RWPE1 (cell line): ENCODE results near the gene MRPS23.

Source experiments
- CTCF ChIA-PET: fragments of 350-600 bp; sonication (Branson Sonifier 250); formaldehyde crosslinking; extraction: SDS; loops from one replicate; lab custom pipeline; 2021; lab: Yijun Ruan, JAX
- POLR2A ChIA-PET: fragments of 400-600 bp; formaldehyde crosslinking; extraction: SDS; loops from one replicate; lab custom pipeline; 2020; ENCODE audit warnings: antibody characterized with exemption; ENCODE audit not compliant: low non-redundant PET; lab: Yijun Ruan, JAX
- DNase-seq: peaks from one replicate; pipeline ENCODE4 v3.0.0; 2012; ENCODE audit warnings: low spot score
- H3K27ac ChIP-seq: fragments of 450-650 bp; 2 replicates; pipeline ENCODE4 v1.5.1; 2017
- TF ChIP-seq, protein P1 (sequence below): fragments of 450-650 bp; conservative IDR thresholded peaks from 2 replicates; pipeline ENCODE4 v1.5.1; 2017; ENCODE audit warnings: low read depth, mild to moderate bottlenecking

The MRPS23 gene

DNA sequence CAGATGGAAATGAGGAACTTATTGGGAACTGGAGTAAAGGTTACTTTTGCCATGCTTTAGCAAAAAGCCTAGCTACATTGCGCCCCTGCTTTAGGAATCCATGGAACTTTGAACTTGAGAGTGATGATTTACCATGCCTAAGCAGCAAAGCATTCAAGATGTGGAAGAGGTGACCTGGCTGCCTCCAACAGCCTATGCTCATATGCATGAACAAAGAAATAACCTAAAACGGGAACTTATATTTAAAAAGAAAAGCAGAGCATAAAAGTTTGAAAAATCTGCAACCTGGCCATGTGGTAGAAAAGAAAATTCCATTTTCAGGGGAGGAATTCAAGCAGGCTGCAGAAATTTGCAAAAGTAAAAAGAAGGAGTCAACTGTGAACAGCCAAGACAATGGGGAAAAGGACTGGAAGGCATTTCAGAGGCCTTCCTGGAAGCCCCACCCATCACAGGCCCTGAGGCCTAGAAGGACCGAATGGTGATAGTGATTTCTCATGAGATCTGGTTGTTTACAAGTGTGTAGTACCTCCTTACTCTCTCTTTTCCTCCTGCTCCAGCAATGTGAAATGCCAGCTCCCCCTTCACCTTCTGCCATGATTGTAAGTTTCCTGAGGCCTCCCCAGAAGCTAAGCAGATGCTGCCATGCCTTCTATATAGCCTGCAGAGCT is 48.7 kb downstream of the MRPS23 start:
- ChIA-PET CTCF (interaction anchor here (0.7 kb wide), 1 partner anchor 32 kb away, joined by 3 read pairs; no protein-coding TSS in a partner anchor), POLR2A (no interaction called here)
- DNase-seq: no peak
- TF ChIP-seq, protein P1, sequence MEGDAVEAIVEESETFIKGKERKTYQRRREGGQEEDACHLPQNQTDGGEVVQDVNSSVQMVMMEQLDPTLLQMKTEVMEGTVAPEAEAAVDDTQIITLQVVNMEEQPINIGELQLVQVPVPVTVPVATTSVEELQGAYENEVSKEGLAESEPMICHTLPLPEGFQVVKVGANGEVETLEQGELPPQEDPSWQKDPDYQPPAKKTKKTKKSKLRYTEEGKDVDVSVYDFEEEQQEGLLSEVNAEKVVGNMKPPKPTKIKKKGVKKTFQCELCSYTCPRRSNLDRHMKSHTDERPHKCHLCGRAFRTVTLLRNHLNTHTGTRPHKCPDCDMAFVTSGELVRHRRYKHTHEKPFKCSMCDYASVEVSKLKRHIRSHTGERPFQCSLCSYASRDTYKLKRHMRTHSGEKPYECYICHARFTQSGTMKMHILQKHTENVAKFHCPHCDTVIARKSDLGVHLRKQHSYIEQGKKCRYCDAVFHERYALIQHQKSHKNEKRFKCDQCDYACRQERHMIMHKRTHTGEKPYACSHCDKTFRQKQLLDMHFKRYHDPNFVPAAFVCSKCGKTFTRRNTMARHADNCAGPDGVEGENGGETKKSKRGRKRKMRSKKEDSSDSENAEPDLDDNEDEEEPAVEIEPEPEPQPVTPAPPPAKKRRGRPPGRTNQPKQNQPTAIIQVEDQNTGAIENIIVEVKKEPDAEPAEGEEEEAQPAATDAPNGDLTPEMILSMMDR: no peak
- no peak overlapping the region for H3K27ac ChIP-seq

DNA sequence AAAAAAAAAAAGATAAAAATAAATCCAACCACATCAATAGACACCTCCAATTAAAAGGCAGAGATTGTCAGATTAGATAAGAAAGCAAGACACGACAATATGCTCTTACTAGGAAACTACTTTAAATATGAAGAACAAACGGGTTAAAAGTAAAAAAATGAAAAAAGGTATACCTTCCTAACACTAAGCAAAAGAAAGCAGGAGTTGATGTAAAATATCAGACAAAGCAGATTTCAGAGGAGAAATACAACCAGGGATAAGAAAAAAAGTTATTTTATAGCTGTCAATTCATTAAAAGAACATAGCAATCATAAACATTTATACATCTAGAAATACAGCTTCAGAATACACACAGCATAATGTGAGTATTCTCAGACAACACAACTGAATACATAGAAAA is 55.0 kb downstream of the MRPS23 start:
- POLR2A ChIA-PET: interaction anchor here (0.7 kb wide), 1 partner anchor 465 kb away, joined by 3 read pairs; no protein-coding TSS in a partner anchor
- DNase-seq: no peak
- CTCF ChIA-PET: no interaction called here
- TF ChIP-seq, protein P1: no peak
- H3K27ac ChIP-seq: no peak overlapping the region

DNA sequence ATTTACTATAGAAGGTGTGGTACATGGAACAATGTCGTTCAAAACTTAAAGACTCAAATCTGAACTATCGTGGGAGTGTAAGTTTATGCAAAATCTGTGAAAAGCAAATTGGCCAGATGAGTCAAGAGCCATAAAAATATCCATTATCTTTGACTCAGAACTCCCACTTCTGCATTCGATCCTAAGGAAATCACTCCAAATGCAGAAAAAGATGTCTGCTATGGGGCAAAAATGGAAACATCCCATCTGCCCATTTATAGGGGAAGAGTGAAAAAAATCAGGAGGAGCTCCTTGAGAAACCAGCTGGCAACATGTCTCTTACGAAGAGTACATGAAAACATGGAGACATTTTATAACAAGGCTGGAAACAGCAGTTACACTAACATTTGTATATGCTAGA is 61.1 kb downstream of the MRPS23 start:
- no peak for DNase-seq
- ChIA-PET CTCF (interaction anchor here (0.7 kb wide), 1 partner anchor 451 kb away, joined by 7 read pairs; no protein-coding TSS in a partner anchor), POLR2A (no interaction called here)
- no peak overlapping the region for H3K27ac ChIP-seq
- TF ChIP-seq, protein P1: no peak

DNA sequence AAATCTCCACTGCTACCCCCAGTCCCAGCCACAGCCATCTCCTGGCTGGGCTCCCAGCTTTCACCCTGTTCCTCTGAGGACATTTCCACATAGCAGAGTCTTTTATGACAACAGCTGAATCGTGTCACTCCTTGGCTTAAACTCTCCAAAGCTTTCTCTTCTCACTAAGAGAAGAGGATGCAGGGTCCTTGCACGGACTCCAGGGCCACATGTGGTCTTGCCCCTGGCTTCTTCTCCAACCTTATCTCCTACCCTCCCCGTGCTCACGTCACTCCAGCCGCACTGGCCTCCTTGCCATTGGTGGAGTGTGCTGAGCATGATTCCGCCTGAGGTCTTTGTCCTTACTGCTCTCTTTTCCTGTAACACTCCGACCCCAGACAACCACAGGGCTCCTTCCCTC is 64.8 kb downstream of the MRPS23 start:
- TF ChIP-seq, protein P1: no peak
- ChIA-PET CTCF (no interaction called here), POLR2A (no interaction called here)
- no peak for DNase-seq
- no peak overlapping the region for H3K27ac ChIP-seq
